Measurements from ENCODE around the gene POLE3. TPM values are rescaled to one million over a fixed set of nuclear protein-coding genes. Genes with fewer than 3 reads are reported as not detected.
"Not testable (repeated sequence)": the region's sequence is repeated elsewhere in the genome, so short reads cannot be mapped to it uniquely, and the experiment has no call there.

Gene POLE3
- total RNA-seq, 1 donor from 2014 or later, result 28.7 TPM

DNA sequence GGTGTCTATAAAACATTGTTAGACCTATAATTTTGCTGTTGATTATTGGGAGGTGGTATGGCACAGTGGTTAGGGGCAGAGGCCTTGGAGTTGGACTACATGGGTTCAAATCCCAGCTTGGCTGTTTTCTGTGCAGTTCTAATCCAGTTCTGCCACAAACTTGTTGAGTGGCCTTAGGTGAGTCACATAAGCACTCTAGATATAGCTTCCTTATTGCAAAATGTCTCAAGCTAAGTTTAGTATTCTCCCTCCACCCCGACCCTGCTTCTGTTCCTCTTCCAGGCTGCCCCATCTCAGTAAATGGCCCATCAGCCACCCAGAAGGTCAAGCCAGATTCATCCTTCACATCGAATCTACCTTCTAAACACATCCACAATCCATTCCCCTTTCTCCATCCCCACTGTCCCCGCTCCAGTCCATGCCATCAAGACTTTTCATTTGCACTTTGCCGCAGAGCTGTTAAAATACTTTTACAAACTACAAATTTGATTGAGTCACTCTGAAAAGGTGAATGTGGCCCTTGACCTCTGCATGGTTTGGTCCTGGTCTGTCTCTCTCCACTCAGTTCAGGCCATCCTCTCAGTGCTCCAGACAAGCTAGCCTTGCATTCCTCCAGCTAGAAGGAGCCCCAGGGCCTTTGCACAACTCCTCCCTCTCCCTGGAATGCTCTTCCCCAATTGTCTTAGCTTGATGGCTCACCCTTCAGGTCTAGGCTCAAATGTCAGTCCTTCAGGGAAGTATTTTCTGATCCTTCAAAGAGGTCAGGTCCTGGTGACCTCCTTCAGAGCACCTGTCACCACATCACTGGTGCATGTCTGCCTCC is 23.7 kb downstream of the POLE3 start:
- peaks cover 2% of the 10 kb centered on the region for H3K4me1 Mint-ChIP-seq (ENCODE audit: unreplicated experiment)
- TF ChIP-seq, protein P1, sequence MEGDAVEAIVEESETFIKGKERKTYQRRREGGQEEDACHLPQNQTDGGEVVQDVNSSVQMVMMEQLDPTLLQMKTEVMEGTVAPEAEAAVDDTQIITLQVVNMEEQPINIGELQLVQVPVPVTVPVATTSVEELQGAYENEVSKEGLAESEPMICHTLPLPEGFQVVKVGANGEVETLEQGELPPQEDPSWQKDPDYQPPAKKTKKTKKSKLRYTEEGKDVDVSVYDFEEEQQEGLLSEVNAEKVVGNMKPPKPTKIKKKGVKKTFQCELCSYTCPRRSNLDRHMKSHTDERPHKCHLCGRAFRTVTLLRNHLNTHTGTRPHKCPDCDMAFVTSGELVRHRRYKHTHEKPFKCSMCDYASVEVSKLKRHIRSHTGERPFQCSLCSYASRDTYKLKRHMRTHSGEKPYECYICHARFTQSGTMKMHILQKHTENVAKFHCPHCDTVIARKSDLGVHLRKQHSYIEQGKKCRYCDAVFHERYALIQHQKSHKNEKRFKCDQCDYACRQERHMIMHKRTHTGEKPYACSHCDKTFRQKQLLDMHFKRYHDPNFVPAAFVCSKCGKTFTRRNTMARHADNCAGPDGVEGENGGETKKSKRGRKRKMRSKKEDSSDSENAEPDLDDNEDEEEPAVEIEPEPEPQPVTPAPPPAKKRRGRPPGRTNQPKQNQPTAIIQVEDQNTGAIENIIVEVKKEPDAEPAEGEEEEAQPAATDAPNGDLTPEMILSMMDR (IDR thresholded peaks at IDR 0.05; ENCODE audit: unreplicated experiment), result no peak
- H3K36me3 Mint-ChIP-seq (ENCODE audit: low read depth, unreplicated experiment), result peaks cover 30% of the 10 kb centered on the region
- no peak overlapping the region for H3K27ac Mint-ChIP-seq (ENCODE audit: unreplicated experiment)
- no peak for DNase-seq (ENCODE audit: low spot score)
- H3K4me3 Mint-ChIP-seq (ENCODE audit: unreplicated experiment), result no peak overlapping the region
- H3K27me3 Mint-ChIP-seq (ENCODE audit: unreplicated experiment), result peaks cover 1% of the 10 kb centered on the region
- no peaks in the 10 kb centered on the region for H3K9me3 Mint-ChIP-seq (ENCODE audit: unreplicated experiment)

DNA sequence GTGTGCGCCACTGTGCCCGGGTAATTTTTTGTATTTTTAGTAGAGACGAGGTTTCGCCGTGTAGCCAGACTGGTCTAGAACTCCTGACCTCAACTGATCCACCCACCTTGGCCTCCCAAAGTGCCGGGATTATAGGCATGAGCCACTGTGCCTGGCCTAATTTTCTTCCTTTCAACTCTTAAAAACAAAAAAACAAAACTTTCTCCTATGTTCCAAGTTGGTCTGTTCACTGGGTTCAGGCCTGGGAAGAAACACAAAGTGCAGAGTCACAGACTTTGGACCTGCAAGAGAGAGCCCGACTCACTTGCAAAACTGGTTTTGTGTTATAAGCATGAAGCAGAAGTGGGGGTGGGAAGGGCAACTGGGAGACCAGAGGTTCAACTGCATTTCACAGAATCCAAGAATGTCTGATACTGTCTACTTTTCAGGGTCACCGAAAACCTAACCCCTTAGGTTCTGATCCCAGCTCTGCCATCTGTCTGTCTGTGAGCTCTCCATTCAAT is 28.5 kb downstream of the POLE3 start:
- no peak for DNase-seq (ENCODE audit: low spot score)
- Mint-ChIP-seq H3K36me3 (ENCODE audit: low read depth, unreplicated experiment) (peaks cover 6% of the 10 kb centered on the region), H3K27ac (ENCODE audit: unreplicated experiment) (no peak overlapping the region), H3K4me3 (ENCODE audit: unreplicated experiment) (no peak overlapping the region), H3K9me3 (ENCODE audit: unreplicated experiment) (no peaks in the 10 kb centered on the region), H3K27me3 (ENCODE audit: unreplicated experiment) (peaks cover 5% of the 10 kb centered on the region), H3K4me1 (ENCODE audit: unreplicated experiment) (peaks cover 6% of the 10 kb centered on the region)
- TF ChIP-seq, protein P1 (IDR thresholded peaks at IDR 0.05; ENCODE audit: unreplicated experiment), result no peak

DNA sequence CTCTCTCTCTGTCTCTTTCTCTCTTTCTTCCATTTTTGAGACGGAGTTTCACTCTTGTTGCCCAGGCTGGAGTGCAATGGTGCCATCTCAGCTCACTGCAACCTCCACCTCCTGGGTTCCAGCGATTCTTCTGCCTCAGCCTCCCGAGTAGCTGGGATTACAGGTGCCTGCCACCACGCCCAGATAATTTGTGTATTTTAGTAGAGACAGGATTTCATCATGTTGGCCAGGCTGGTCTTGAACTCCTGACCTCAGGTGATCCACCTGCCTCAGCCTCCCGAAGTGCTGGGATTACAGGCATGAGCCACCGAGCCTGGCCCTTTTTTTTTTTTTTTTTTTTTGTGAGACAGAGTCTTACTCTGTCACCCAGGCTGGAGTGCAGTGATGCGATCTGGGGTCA is 29.0 kb downstream of the POLE3 start:
- not testable (repeated sequence) for H3K27me3 Mint-ChIP-seq (ENCODE audit: unreplicated experiment); DNase-seq (ENCODE audit: low spot score); H3K27ac Mint-ChIP-seq (ENCODE audit: unreplicated experiment); H3K9me3 Mint-ChIP-seq (ENCODE audit: unreplicated experiment); H3K4me1 Mint-ChIP-seq (ENCODE audit: unreplicated experiment); H3K36me3 Mint-ChIP-seq (ENCODE audit: low read depth, unreplicated experiment); H3K4me3 Mint-ChIP-seq (ENCODE audit: unreplicated experiment)

DNA sequence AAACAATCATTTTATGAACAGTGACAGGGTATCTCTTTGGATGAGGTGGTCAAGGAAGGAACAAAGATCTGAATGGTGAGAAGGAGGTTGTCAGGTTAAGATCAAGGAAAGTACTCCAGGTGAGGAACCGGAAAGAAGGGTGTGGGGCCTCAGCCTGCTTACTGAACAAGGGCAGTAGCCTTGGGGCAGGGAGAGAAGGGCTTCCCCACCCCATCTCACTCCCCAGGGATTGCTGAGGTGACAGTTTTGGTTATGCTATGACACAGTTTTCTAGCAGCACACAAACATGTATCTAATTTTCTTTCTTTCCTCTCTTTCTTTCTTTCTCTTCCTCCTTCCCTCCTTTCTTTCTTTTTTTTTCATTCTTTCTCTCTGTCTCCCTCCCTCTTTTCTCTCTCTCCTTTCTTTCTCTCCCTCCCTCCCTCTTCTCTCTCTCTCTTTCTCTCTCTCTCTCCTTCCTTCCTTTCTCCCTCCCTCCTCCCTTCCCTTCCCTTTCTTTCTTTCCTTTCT is 29.6 kb downstream of the POLE3 start:
- H3K27me3 Mint-ChIP-seq (ENCODE audit: unreplicated experiment), result peaks cover 5% of the 10 kb centered on the region
- H3K27ac Mint-ChIP-seq (ENCODE audit: unreplicated experiment), result no peak overlapping the region
- TF ChIP-seq, protein P1 (IDR thresholded peaks at IDR 0.05; ENCODE audit: unreplicated experiment), result no peak
- no peak for DNase-seq (ENCODE audit: low spot score)
- H3K4me1 Mint-ChIP-seq (ENCODE audit: unreplicated experiment), result peaks cover 6% of the 10 kb centered on the region
- no peak overlapping the region for H3K4me3 Mint-ChIP-seq (ENCODE audit: unreplicated experiment)
- H3K36me3 Mint-ChIP-seq (ENCODE audit: low read depth, unreplicated experiment), result no peaks in the 10 kb centered on the region
- no peaks in the 10 kb centered on the region for H3K9me3 Mint-ChIP-seq (ENCODE audit: unreplicated experiment)

DNA sequence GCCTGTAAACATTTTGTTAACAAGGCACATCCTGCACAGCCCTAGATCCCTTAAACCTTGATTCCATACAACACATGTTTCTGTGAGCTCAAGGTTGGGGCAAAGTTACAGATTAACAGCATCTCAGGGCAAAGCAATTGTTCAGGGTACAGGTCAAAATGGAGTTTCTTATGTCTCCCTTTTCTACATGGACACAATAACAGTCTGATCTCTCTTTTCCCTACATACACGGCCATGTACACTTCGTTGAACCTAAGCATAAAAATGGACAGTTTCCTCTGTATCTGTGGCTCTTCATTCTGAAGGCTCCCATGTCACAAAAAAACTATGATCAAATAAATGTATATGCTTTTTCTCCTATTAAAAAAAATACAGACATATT is 30.7 kb downstream of the POLE3 start:
- H3K9me3 Mint-ChIP-seq (ENCODE audit: unreplicated experiment); H3K4me1 Mint-ChIP-seq (ENCODE audit: unreplicated experiment); H3K27me3 Mint-ChIP-seq (ENCODE audit: unreplicated experiment); H3K27ac Mint-ChIP-seq (ENCODE audit: unreplicated experiment); H3K36me3 Mint-ChIP-seq (ENCODE audit: low read depth, unreplicated experiment); H3K4me3 Mint-ChIP-seq (ENCODE audit: unreplicated experiment); DNase-seq (ENCODE audit: low spot score): not testable (repeated sequence)

DNA sequence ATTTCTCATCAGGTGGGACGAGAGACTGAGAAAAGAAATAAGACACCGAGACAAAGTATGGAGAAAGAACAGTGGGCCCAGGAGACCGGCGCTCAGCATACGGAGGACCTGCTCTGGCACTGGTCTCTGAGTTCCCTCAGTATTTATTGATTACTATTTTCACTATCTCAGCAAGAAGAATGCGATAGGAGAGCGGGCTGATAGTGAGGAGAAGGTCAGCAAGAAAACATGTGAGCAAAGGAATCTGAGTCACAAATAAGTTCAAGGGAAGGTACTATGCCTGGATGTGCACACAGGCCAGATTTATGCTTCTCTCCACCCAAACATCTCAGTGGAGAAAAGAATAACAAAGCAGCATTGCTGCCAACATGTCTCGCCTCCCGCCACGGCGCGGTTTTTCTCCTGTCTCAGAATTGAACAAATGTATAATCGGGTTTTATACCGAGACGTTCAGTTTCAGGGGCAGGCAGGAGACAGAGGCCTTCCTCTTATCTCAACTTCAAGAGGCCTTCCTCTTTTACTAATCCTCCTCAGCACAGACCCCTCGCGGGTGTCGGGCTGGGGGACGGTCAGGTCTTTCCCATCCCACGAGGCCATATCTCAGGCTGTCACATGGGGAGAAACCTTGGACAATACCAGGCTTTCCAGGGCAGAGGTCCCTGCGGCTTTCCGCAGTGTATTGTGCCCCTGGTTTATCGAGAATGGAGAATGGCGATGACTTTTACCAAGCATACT is 31.2 kb downstream of the POLE3 start:
- not testable (repeated sequence) for H3K27me3 Mint-ChIP-seq (ENCODE audit: unreplicated experiment); H3K4me1 Mint-ChIP-seq (ENCODE audit: unreplicated experiment); H3K4me3 Mint-ChIP-seq (ENCODE audit: unreplicated experiment); DNase-seq (ENCODE audit: low spot score); H3K27ac Mint-ChIP-seq (ENCODE audit: unreplicated experiment); H3K9me3 Mint-ChIP-seq (ENCODE audit: unreplicated experiment); H3K36me3 Mint-ChIP-seq (ENCODE audit: low read depth, unreplicated experiment)

Measured in endothelial cell (in vitro differentiated cells).